Spleen (tissue), 11 donors: ENCODE data around the gene CNTNAP2. TPM values are rescaled to one million over a fixed set of nuclear protein-coding genes. Genes with fewer than 3 reads are reported as not detected.

Source experiments
- DNase-seq: peaks from one replicate; pipeline ENCODE4 v3.0.0-alpha.2; 2020
- H3K27ac ChIP-seq, 8 donors: fragments of 200-600 bp; sonication (generic) in 7 of 8; 1 replicate in 4 of 8; 2 replicates in 4 of 8; pipeline versions ENCODE4 v1.5.0 to v1.8.0; 2016 to 2021; ENCODE audit warnings: inconsistent platforms in 4 of 8, mild to moderate bottlenecking in 4 of 8, moderate library complexity in 1 of 8
- H3K27me3 ChIP-seq, 7 donors: fragments of 200-600 bp; sonication (generic) in 6 of 7; replicated peaks in 1 of 7; 1 replicate in 4 of 7; 2 replicates in 3 of 7; pipeline versions ENCODE4 v1.5.0 to v1.8.0; 2016 to 2021; ENCODE audit warnings: inconsistent platforms in 3 of 7, mild to moderate bottlenecking in 1 of 7
- H3K36me3 ChIP-seq, 6 donors: fragments of 200-600 bp; sonication (generic) in 5 of 6; 1 replicate in 4 of 6; 2 replicates in 2 of 6; pipeline versions ENCODE4 v1.5.0 to v1.8.0; 2016 to 2021; ENCODE audit warnings: inconsistent platforms in 2 of 6
- H3K4me1 ChIP-seq, 6 donors: fragments of 200-600 bp; sonication (generic) in 5 of 6; 1 replicate in 3 of 6; 2 replicates in 3 of 6; pipeline versions ENCODE4 v1.5.0 to v1.8.0; 2016 to 2021; ENCODE audit warnings: inconsistent platforms in 3 of 6
- H3K4me3 ChIP-seq, 8 donors: fragments of 200-600 bp; sonication (generic) in 7 of 8; 1 replicate in 4 of 8; 2 replicates in 4 of 8; pipeline versions ENCODE4 v1.5.0 to v1.8.0; 2016 to 2021; ENCODE audit warnings: inconsistent platforms in 4 of 8, mild to moderate bottlenecking in 4 of 8, moderate library complexity in 2 of 8
- H3K9me3 ChIP-seq, 8 donors: fragments of 200-600 bp; sonication (generic) in 7 of 8; 1 replicate in 4 of 8; 2 replicates in 4 of 8; pipeline versions ENCODE4 v1.5.0 to v1.8.0; 2016 to 2021; ENCODE audit warnings: inconsistent platforms in 4 of 8
- POLR2A ChIP-seq, 3 donors: fragments of 450-650 bp; IDR thresholded peaks; one replicate each; pipeline ENCODE4 v1.5.1; 2017; ENCODE audit warnings: antibody characterized with exemption in 3 of 3, mild to moderate bottlenecking in 1 of 3
- POLR2AphosphoS5 ChIP-seq, 3 donors: sonication (generic); formaldehyde crosslinking; IDR thresholded peaks; one replicate each; pipeline ENCODE4 v1.5.1; 2017; ENCODE audit warnings: antibody characterized with exemption in 3 of 3
- WGBS, 5 donors: extraction: QIAGEN DNeasy Blood & Tissue Kit in 3 of 5; methylation state at CpG; one replicate each; pipeline versions ENCODE4 v1.1.5 to v1.1.7; 2013 to 2018; 5-methylcytosine and 5-hydroxymethylcytosine counted together
- intact Hi-C: fragments of 100-400 bp; cut with DNase I; formaldehyde crosslinking; loops from one replicate; pipeline ENCODE4 v1.15.0; 2023; ENCODE audit warnings: low total_unique reads
- polyA plus RNA-seq, 3 donors: library from polyadenylated mRNA; stranded (reverse); fragments of 200-250 nt; gene quantifications; one replicate each; pipeline ENCODE4 v1.2.1, GENCODE V29; 2013
- total RNA-seq, 7 donors: library from RNA; depleted of rRNA in 3 of 7; stranded (reverse); fragments of >200 nt in 3 of 7; fragmentation: NEBNext Ultra II Directional in 4 of 7; extraction: Animal tissue kit (Norgen Biotek cat#: 25700) in 4 of 7; gene quantifications; one replicate each; pipeline versions ENCODE4 v1.1.0 to v1.2.1, GENCODE V29; 2016 to 2021
- TF ChIP-seq, protein P1 (sequence below), 11 experiments: fragments of 200-600 bp in 7 of 11; fragments of 450-650 bp in 4 of 11; sonication (generic) in 4 of 11; IDR thresholded peaks in 8 of 11; conservative IDR thresholded peaks in 3 of 11; 1 replicate in 7 of 11; 2 replicates in 4 of 11; pipeline versions ENCODE4 v1.4.0 to v1.8.0; 2016 to 2021; ENCODE audit warnings: antibody characterized with exemption in 11 of 11, inconsistent platforms in 4 of 11, mild to moderate bottlenecking in 1 of 11
- donor health status: healthy with polysubstance abuse.
- donor health status: DM: no; HTN: no; CAD: no; lungs with moderate emphysema.
- donor health status: DM: no; HTN: no; CAD: no.
- donor health status: Bipolar disorder and iron deficiency.
- donor health status: healthy.
- donor health status: DM: no; HTN: no; CAD: no.
- donor health status: DM: yes; HTN: yes; CAD: no.

The CNTNAP2 gene
- total and polyA plus RNA-seq, 10 donors: 0.13 to 2.0 (median 0.82) TPM

DNA sequence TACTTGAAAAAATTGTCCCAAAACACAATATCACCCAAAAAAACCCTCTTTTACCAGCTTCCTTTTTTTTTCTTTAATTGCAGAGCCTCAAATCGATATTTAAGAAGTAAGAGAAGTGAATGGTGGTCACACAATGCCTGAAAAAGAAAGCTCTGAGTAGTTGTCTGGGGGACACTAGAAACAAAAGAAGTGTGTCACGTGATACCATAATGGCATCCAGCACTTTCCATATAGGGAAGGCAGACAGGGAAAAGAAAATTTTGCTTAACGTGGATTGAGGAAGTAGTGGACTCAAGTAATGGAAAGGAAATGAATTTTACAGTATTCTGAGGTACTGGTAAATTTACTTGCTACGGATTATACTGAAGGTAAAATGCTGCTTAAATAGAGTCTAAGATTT, 1708.1 kb downstream of the CNTNAP2 start:
- Histone ChIP-seq H3K4me3 (no peak overlapping the region), H3K27me3 (no peaks in the 10 kb centered on the region), H3K27ac (no peak overlapping the region), H3K36me3 (no peaks in the 10 kb centered on the region), H3K9me3 (peaks cover 0 to 1% (median 0%) of the 10 kb centered on the region in 8 donors), H3K4me1 (no peaks in the 10 kb centered on the region)
- 56 to 67% (median 63%) methylated on average over 4 of the region's 4 CpGs for WGBS, 5 donors
- intact Hi-C loops: no loop called here
- DNase-seq: no peak
- TF ChIP-seq POLR2AphosphoS5 (IDR thresholded peaks at IDR 0.05) (no peak), POLR2A (IDR thresholded peaks at IDR 0.05) (no peak)
- TF ChIP-seq, protein P1, sequence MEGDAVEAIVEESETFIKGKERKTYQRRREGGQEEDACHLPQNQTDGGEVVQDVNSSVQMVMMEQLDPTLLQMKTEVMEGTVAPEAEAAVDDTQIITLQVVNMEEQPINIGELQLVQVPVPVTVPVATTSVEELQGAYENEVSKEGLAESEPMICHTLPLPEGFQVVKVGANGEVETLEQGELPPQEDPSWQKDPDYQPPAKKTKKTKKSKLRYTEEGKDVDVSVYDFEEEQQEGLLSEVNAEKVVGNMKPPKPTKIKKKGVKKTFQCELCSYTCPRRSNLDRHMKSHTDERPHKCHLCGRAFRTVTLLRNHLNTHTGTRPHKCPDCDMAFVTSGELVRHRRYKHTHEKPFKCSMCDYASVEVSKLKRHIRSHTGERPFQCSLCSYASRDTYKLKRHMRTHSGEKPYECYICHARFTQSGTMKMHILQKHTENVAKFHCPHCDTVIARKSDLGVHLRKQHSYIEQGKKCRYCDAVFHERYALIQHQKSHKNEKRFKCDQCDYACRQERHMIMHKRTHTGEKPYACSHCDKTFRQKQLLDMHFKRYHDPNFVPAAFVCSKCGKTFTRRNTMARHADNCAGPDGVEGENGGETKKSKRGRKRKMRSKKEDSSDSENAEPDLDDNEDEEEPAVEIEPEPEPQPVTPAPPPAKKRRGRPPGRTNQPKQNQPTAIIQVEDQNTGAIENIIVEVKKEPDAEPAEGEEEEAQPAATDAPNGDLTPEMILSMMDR (IDR thresholded peaks at IDR 0.05 in 8 of 11, conservative IDR thresholded peaks at IDR 0.05 in 3 of 11): no peak

DNA sequence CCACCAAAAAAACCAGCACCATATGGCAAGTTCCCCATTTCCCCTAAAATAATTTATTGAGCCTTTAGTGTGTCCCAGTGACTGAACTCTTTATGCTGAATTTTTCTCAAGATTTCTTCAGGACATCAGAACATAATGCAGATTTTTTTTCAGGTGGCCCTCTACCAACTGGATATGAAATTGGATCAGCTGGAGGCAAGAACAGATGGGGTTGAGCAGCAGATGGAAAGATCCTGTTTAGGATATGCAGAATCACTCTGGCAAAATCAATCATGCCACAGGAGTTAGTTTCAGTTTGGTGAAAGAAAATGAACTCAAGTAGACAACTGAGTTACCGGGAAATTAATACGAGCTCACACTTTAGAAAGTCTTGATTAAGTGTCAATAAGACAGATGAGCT, 1712.4 kb downstream of the CNTNAP2 start:
- no peak for DNase-seq
- peaks cover 0 to 6% (median 0%) of the 10 kb centered on the region in 8 donors for H3K9me3 ChIP-seq
- H3K4me3 ChIP-seq: no peak overlapping the region
- no peaks in the 10 kb centered on the region for H3K36me3 ChIP-seq
- no peak for TF ChIP-seq POLR2A (IDR thresholded peaks at IDR 0.05)
- TF ChIP-seq, protein P1 (IDR thresholded peaks at IDR 0.05 in 8 of 11, conservative IDR thresholded peaks at IDR 0.05 in 3 of 11): no peak
- TF ChIP-seq POLR2AphosphoS5 (IDR thresholded peaks at IDR 0.05): no peak
- no peaks in the 10 kb centered on the region for H3K4me1 ChIP-seq
- no peak overlapping the region for H3K27ac ChIP-seq
- intact Hi-C loops: no loop called here
- 67 to 93% (median 92%) methylated on average over 2 of the region's 2 CpGs for WGBS, 5 donors
- H3K27me3 ChIP-seq: no peaks in the 10 kb centered on the region

DNA sequence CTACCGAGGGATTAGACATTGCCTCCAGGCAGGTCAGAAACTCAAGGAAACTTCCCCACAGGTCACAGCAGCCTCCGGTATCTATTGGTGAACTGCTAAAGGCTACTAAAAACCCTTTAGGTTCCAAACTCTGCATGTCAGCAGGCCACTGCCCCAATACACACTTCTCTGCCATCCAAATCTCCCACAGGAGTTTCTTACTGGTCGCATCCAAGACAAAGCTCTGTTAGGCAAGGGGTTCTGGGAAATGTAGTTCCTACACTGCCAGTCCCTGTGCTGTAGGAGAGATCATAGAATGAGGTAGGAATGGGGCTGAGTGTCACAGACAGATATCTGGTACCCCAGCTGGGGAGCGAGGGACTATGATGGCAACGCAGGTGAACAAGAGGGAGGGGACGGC, 1717.0 kb downstream of the CNTNAP2 start:
- 78 to 92% (median 82%) methylated on average over 6 of the region's 6 CpGs for WGBS, 5 donors
- intact Hi-C loops: no loop called here

DNA sequence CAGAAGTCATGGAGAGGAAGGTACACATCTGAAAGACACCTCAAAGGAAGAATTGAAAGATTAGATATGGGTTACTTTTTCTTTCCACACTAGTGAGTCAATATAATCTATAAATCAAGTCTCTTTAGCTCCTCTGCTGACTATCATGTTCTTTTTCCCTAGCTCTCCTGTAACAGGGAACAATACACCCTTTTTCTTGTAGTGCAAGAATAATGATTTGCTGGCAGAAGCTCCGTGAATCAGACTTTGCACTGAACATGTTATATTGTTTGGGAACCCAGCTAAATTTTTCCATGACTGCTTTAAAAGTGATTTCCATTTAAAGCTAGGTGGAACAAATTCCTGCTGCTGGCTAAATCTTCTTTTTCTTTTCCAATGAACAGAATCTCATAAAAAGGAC, 1717.4 kb downstream of the CNTNAP2 start:
- Histone ChIP-seq H3K4me1 (no peaks in the 10 kb centered on the region), H3K27me3 (no peaks in the 10 kb centered on the region), H3K4me3 (no peak overlapping the region), H3K9me3 (peaks cover 0 to 33% (median 17%) of the 10 kb centered on the region in 8 donors), H3K36me3 (no peaks in the 10 kb centered on the region), H3K27ac (no peak overlapping the region)
- intact Hi-C loops: no loop called here
- TF ChIP-seq, protein P1 (IDR thresholded peaks at IDR 0.05 in 8 of 11, conservative IDR thresholded peaks at IDR 0.05 in 3 of 11): no peak
- TF ChIP-seq POLR2A (IDR thresholded peaks at IDR 0.05) (no peak), POLR2AphosphoS5 (IDR thresholded peaks at IDR 0.05) (no peak)
- 65 to 85% (median 78%) methylated on average over 1 of the region's 1 CpG for WGBS, 5 donors
- DNase-seq: no peak

More for the DNA sequence above, 1717.0 kb downstream of the CNTNAP2 start:
- H3K9me3 ChIP-seq: peaks cover 0 to 29% (median 17%) of the 10 kb centered on the region in 8 donors
- H3K36me3 ChIP-seq: no peaks in the 10 kb centered on the region
- H3K27ac ChIP-seq: no peak overlapping the region
- no peaks in the 10 kb centered on the region for H3K27me3 ChIP-seq
- H3K4me3 ChIP-seq: no peak overlapping the region
- no peak for TF ChIP-seq POLR2AphosphoS5 (IDR thresholded peaks at IDR 0.05)
- TF ChIP-seq, protein P1 (IDR thresholded peaks at IDR 0.05 in 8 of 11, conservative IDR thresholded peaks at IDR 0.05 in 3 of 11): no peak
- TF ChIP-seq POLR2A (IDR thresholded peaks at IDR 0.05): no peak
- no peaks in the 10 kb centered on the region for H3K4me1 ChIP-seq
- DNase-seq: no peak
